HCT116 (cell line): ENCODE measurements around the gene CDON. TPM values are rescaled to one million over a fixed set of nuclear protein-coding genes. Genes with fewer than 3 reads are reported as not detected.

ENCODE experiments used
- ATAC-seq: fragments of 200-7000 bp; cut with Tn5 transposase; 2 replicates; pipeline ENCODE4 v1.9.1; 2020; ENCODE audit warnings: mild to moderate bottlenecking, moderate library complexity
- BruUV-seq: library from RNA; stranded (reverse); fragments of 400-500 nt; replicated peaks from 2 replicates; lab custom pipeline; 2021; lab: Mats Ljungman, UMichigan
- CTCF ChIA-PET: fragments of 300-600 bp; sonication (Branson Sonifier 250); formaldehyde crosslinking; loops from one replicate; lab custom pipeline; 2021; ENCODE audit warnings: antibody characterized with exemption; lab: Charles Lee
- POLR2A ChIA-PET: fragments of 300-600, 350-600 bp; sonication (Branson Sonifier 250); formaldehyde crosslinking; loops from one replicate; lab custom pipeline; 2021; ENCODE audit warnings: antibody characterized with exemption; lab: Charles Lee
- RAD21 ChIA-PET, 2 experiments: fragments of 300-600 bp; sonication (Branson Sonifier 250); formaldehyde crosslinking; loops; one replicate each; lab custom pipeline; 2023; ENCODE audit warnings: low total read pairs in 2 of 2; ENCODE audit not compliant: uncharacterized antibody in 2 of 2, unreplicated experiment in 2 of 2, low non-redundant PET in 1 of 2; lab: Charles Lee
- DNase-seq: peaks from one replicate; pipeline ENCODE4 v3.0.0-alpha.2; 2010; ENCODE audit warnings: low read depth, low spot score
- H2AFZ ChIP-seq: fragments of 200-600 bp; shearing (Covaris generic), sonication (generic); 2 replicates; pipeline ENCODE4 v1.6.1; 2017; ENCODE audit warnings: low read depth, mixed run types, mixed read lengths, antibody characterized with exemption, low read length; ENCODE audit not compliant: poor library complexity, severe bottlenecking
- H3K27ac ChIP-seq: 2 replicates; pipeline ENCODE4 v1.5.1; 2012; ENCODE audit warnings: low read depth, low read length
- H3K27me3 ChIP-seq: fragments of 200-600 bp; sonication (generic); 2 replicates; pipeline ENCODE4 v1.6.1; 2016; ENCODE audit warnings: mixed run types, low read length, mixed read lengths; ENCODE audit not compliant: insufficient read depth
- H3K36me3 ChIP-seq, 2 experiments: fragments of 200-500 bp in 1 of 2; fragments of 200-600 bp in 1 of 2; sonication (Bioruptor generic) in 1 of 2; sonication (generic) in 1 of 2; 2 replicates each; pipeline versions ENCODE4 v1.5.1 to v1.6.1; 2014 to 2016; ENCODE audit warnings: low read length in 2 of 2, inconsistent platforms in 1 of 2, mixed read lengths in 1 of 2, mixed run types in 1 of 2; ENCODE audit not compliant: insufficient read depth in 2 of 2, control insufficient read depth in 1 of 2
- H3K4me1 ChIP-seq, 2 experiments: fragments of 200-600 bp in 1 of 2; sonication (generic) in 1 of 2; 2 replicates each; pipeline versions ENCODE4 v1.5.1 to v1.6.1; 2012 to 2017; ENCODE audit warnings: low read length in 2 of 2, inconsistent platforms in 1 of 2, mild to moderate bottlenecking in 1 of 2, mixed read lengths in 1 of 2, mixed run types in 1 of 2, moderate library complexity in 1 of 2; ENCODE audit not compliant: insufficient read depth in 2 of 2, control insufficient read depth in 1 of 2
- H3K4me2 ChIP-seq: fragments of 200-600 bp; sonication (generic); 2 replicates; pipeline ENCODE4 v1.6.1; 2017; ENCODE audit warnings: mixed run types, low read length, mixed read lengths
- H3K4me3 ChIP-seq, 2 experiments: fragments of 200-600 bp in 1 of 2; sonication (generic) in 1 of 2; replicated peaks in 1 of 2; 2 replicates each; pipeline ENCODE4 v1.5.1; 2011 to 2016; ENCODE audit warnings: low read length in 2 of 2, control low read depth in 1 of 2, low read depth in 1 of 2, mild to moderate bottlenecking in 1 of 2, mixed read lengths in 1 of 2, mixed run types in 1 of 2
- H3K79me2 ChIP-seq: fragments of 200-600 bp; sonication (generic); 2 replicates; pipeline ENCODE4 v1.6.1; 2017; ENCODE audit warnings: mild to moderate bottlenecking, mixed run types, low read length, moderate library complexity, mixed read lengths; ENCODE audit not compliant: insufficient read depth
- H3K9ac ChIP-seq: fragments of 200-600 bp; sonication (generic); 2 replicates; pipeline ENCODE4 v1.6.1; 2016; ENCODE audit warnings: low read length, mixed read lengths
- H3K9me2 ChIP-seq: fragments of 200-600 bp; sonication (generic), shearing (Covaris generic); 2 replicates; pipeline ENCODE4 v1.6.1; 2017; ENCODE audit warnings: mixed run types, mild to moderate bottlenecking, moderate library complexity; ENCODE audit not compliant: insufficient read depth
- H3K9me3 ChIP-seq, 2 experiments: fragments of 200-500 bp in 1 of 2; fragments of 200-600 bp in 1 of 2; sonication (Bioruptor generic) in 1 of 2; sonication (generic) in 1 of 2; 2 replicates each; pipeline ENCODE4 v1.6.1; 2014 to 2017; ENCODE audit warnings: low read length in 2 of 2, mixed read lengths in 2 of 2, inconsistent platforms in 1 of 2, low read depth in 1 of 2, mild to moderate bottlenecking in 1 of 2, mixed run types in 1 of 2, moderate library complexity in 1 of 2; ENCODE audit not compliant: control insufficient read depth in 1 of 2, insufficient read depth in 1 of 2
- H4K20me1 ChIP-seq: fragments of 200-600 bp; sonication (generic), shearing (Covaris generic); 2 replicates; pipeline ENCODE4 v1.6.1; 2017; ENCODE audit warnings: mixed run types, mild to moderate bottlenecking, moderate library complexity; ENCODE audit not compliant: insufficient read depth
- EGR1 ChIP-seq: IDR thresholded peaks from 2 replicates; pipeline ENCODE4 v1.6.1; 2012; ENCODE audit warnings: low read depth
- ELF1 ChIP-seq: IDR thresholded peaks from 2 replicates; pipeline ENCODE4 v1.6.1; 2012; ENCODE audit warnings: low read depth, borderline replicate concordance
- EZH2 ChIP-seq: fragments of 200-600 bp; sonication (generic); IDR thresholded peaks from 2 replicates; pipeline ENCODE4 v1.6.1; 2017; ENCODE audit warnings: antibody characterized with exemption, mixed run types
- EZH2phosphoT487 ChIP-seq: fragments of 200-600 bp; IDR thresholded peaks from 2 replicates; pipeline ENCODE4 v1.6.1; 2018; ENCODE audit warnings: antibody characterized with exemption, borderline replicate concordance
- RAD21 ChIP-seq: IDR thresholded peaks from 2 replicates; pipeline ENCODE4 v1.6.1; 2012; ENCODE audit warnings: low read depth, mild to moderate bottlenecking
- SIN3A ChIP-seq: IDR thresholded peaks from 2 replicates; pipeline ENCODE4 v1.6.1; 2012; ENCODE audit warnings: low read depth
- TCF7L2 ChIP-seq: IDR thresholded peaks from 2 replicates; pipeline ENCODE4 v1.7.0; 2011; ENCODE audit warnings: borderline replicate concordance, inconsistent platforms; ENCODE audit not compliant: insufficient read depth, insufficient read length; ENCODE audit errors: extremely low read depth
- ZFX ChIP-seq: fragments of 450-650 bp; IDR thresholded peaks from 2 replicates; pipeline ENCODE4 v1.6.1; 2017
- intact Hi-C: fragments of 100-400 bp; cut with micrococcal nuclease; formaldehyde crosslinking; loops from 2 replicates; pipeline ENCODE4 v1.10.0; 2022
- total RNA-seq: library from RNA; stranded (reverse); gene quantifications from one replicate; pipeline ENCODE4 v1.2.1, GENCODE V29; 2021; ENCODE audit not compliant: unreplicated experiment
- TF ChIP-seq, protein P1 (sequence below), 3 experiments: fragments of 200-600 bp in 1 of 3; sonication (generic) in 1 of 3; IDR thresholded peaks in 2 of 3; conservative IDR thresholded peaks in 1 of 3; 2 replicates each; pipeline ENCODE4 v1.5.1; 2012 to 2017; ENCODE audit warnings: low read depth in 2 of 3, low read length in 2 of 3, antibody characterized with exemption in 1 of 3, borderline replicate concordance in 1 of 3, control low read depth in 1 of 3, mild to moderate bottlenecking in 1 of 3, mixed read lengths in 1 of 3, mixed run types in 1 of 3, moderate library complexity in 1 of 3; ENCODE audit not compliant: insufficient read depth in 1 of 3
- TF ChIP-seq, protein P2 (sequence below): IDR thresholded peaks from 2 replicates; pipeline ENCODE4 v1.6.1; 2012

Gene CDON
- total RNA-seq, 1 experiment from 2014 or later: 16.9 TPM

DNA sequence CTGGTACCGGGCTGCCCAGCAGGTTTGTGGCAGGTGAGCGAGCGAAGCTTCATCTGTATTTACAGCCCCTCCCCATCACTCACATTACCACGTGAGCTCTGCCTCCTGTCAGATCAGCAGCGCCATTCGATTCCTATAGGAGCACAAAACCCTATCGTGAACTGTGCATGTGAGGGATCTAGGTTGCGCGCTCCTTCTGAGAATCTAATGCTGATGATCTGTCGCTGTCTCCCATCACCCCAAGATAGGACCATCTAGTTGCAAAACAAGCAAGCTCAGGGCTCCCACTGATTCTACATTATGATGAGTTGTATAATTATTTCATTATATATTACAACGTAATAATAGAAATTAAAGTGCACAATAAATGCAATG lies 132.6 kb downstream of the CDON start:
- intact Hi-C loops: no loop called here

DNA sequence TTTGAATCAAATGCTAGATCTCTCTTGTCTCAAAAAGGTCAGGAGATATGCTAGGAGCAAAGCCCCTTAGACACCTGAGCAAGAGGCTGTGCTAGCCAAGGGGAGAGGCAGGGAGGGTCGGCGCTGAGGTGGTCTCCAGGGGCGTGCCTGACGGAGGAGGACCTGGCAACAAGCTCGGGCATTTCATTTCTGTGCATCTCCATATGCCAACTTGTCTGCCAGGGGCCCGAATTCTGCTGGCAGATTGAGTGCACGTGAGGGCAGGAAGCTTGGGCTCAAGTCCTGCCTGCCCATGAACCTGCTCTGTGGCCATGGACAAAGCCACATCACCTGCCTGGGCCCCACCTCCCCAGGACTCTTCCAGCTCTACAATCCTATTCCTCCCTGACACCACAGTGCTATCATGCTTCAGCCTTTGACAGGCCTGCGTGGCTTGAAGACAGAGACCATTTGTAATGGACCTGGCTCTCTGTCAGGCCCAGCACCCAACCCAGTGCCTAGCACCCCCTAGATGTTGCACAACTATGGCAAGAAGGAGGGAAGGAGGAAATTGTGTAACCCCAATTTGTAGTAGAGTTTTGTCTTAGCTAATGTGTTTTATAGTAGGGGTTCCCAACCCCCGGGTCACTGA lies 133.1 kb downstream of the CDON start:
- ChIA-PET RAD21 (no interaction called here), CTCF (no interaction called here), POLR2A (no interaction called here)
- no peak overlapping the region for H3K27ac ChIP-seq
- TF ChIP-seq EZH2phosphoT487: no peak
- TF ChIP-seq SIN3A: no peak
- TF ChIP-seq, protein P1, sequence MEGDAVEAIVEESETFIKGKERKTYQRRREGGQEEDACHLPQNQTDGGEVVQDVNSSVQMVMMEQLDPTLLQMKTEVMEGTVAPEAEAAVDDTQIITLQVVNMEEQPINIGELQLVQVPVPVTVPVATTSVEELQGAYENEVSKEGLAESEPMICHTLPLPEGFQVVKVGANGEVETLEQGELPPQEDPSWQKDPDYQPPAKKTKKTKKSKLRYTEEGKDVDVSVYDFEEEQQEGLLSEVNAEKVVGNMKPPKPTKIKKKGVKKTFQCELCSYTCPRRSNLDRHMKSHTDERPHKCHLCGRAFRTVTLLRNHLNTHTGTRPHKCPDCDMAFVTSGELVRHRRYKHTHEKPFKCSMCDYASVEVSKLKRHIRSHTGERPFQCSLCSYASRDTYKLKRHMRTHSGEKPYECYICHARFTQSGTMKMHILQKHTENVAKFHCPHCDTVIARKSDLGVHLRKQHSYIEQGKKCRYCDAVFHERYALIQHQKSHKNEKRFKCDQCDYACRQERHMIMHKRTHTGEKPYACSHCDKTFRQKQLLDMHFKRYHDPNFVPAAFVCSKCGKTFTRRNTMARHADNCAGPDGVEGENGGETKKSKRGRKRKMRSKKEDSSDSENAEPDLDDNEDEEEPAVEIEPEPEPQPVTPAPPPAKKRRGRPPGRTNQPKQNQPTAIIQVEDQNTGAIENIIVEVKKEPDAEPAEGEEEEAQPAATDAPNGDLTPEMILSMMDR (IDR thresholded peaks at IDR 0.05 in 2 of 3, conservative IDR thresholded peaks at IDR 0.05 in 1 of 3; ENCODE audit: borderline replicate concordance in 1 of 3, insufficient read depth in 1 of 3, low read depth in 2 of 3, low read length in 2 of 3): no peak
- no peak for TF ChIP-seq ELF1
- TF ChIP-seq, protein P2, sequence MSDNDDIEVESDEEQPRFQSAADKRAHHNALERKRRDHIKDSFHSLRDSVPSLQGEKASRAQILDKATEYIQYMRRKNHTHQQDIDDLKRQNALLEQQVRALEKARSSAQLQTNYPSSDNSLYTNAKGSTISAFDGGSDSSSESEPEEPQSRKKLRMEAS: no peak
- no peak for TF ChIP-seq RAD21
- no peak for TF ChIP-seq EGR1
- TF ChIP-seq TCF7L2: no peak
- no peaks in the 10 kb centered on the region for H3K36me3 ChIP-seq
- H3K27me3 ChIP-seq: 0 out of 2 replicates have a peak, but pooled peaks cover 5% of the 10 kb centered on the region
- H4K20me1 ChIP-seq: no peaks in the 10 kb centered on the region
- H2AFZ ChIP-seq: no peak overlapping the region
- DNase-seq: no peak
- no peak overlapping the region for H3K9ac ChIP-seq
- BruUV-seq: no TSS peak
- no peak overlapping the region for H3K4me3 ChIP-seq
- intact Hi-C loops: no loop called here
- no peaks in the 10 kb centered on the region for H3K79me2 ChIP-seq
- no peaks in the 10 kb centered on the region for H3K4me1 ChIP-seq
- no peaks in the 10 kb centered on the region for H3K9me3 ChIP-seq
- ATAC-seq: no peak
- H3K4me2 ChIP-seq: no peak overlapping the region
- H3K9me2 ChIP-seq: no peaks in the 10 kb centered on the region

More for the DNA sequence above, 132.6 kb downstream of the CDON start:
- Histone ChIP-seq H3K4me2 (no peak overlapping the region), H2AFZ (no peak overlapping the region), H3K9me3 (no peaks in the 10 kb centered on the region), H3K4me1 (no peaks in the 10 kb centered on the region), H3K79me2 (no peaks in the 10 kb centered on the region), H3K9ac (no peak overlapping the region), H3K4me3 (no peak overlapping the region), H3K9me2 (no peaks in the 10 kb centered on the region), H3K27me3 (0 out of 2 replicates have a peak, but pooled peaks cover 5% of the 10 kb centered on the region), H4K20me1 (no peaks in the 10 kb centered on the region), H3K36me3 (no peaks in the 10 kb centered on the region), H3K27ac (no peak overlapping the region)
- POLR2A ChIA-PET: no interaction called here
- no TSS peak for BruUV-seq
- no peak for ATAC-seq
- RAD21 ChIA-PET: no interaction called here
- CTCF ChIA-PET: no interaction called here
- DNase-seq: no peak
- TF ChIP-seq ZFX (no peak), EZH2 (no peak)
